Measurements from ENCODE around the gene CACNA1B. TPM values are rescaled to one million over a fixed set of nuclear protein-coding genes. Genes with fewer than 3 reads are reported as not detected.

The CACNA1B gene
- total RNA-seq, 1 experiment from 2014 or later: 1.7 TPM

DNA sequence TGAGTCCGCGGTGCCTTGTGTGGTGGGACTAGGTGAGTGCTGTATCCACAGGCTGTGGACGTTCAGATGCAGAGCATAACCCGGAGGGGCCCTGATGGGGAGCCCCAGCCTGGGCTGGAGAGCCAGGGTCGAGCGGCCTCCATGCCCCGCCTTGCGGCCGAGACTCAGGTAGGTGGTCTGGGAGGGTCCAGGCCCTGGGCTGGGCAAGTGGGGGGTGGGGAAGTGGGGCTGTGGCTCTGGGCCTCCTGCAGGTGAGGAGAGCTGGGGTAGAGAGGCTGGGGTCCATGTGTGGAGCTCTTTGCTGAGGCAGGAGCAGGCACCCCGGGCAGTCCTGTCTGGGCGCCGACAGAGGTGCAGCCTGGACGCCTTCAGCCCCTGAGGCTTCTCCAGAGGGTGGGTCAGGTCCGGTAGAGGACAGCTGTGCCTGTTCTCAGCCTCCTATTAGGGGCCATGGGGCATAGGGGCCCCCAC, 241.1 kb downstream of the CACNA1B start:
- Histone ChIP-seq H3K4me3 (replicated peaks in 1 of 2; ENCODE audit: low read depth in 1 of 2, low read length in 2 of 2) (no peak overlapping the region), H3K27me3 (ENCODE audit: insufficient read depth, low read length) (no peaks in the 10 kb centered on the region), H3K27ac (ENCODE audit: low read depth, low read length) (no peak overlapping the region), H3K9me2 (ENCODE audit: insufficient read depth) (no peaks in the 10 kb centered on the region), H4K20me1 (ENCODE audit: insufficient read depth) (no peaks in the 10 kb centered on the region), H3K9me3 (ENCODE audit: control insufficient read depth in 1 of 2, insufficient read depth in 1 of 2, low read depth in 1 of 2, low read length in 2 of 2) (no peaks in the 10 kb centered on the region), H3K4me1 (ENCODE audit: control insufficient read depth in 1 of 2, insufficient read depth in 2 of 2, low read length in 2 of 2) (no peaks in the 10 kb centered on the region), H3K4me2 (ENCODE audit: low read length) (no peak overlapping the region), H2AFZ (ENCODE audit: low read depth, low read length, poor library complexity, severe bottlenecking) (no peak overlapping the region), H3K9ac (ENCODE audit: low read length) (no peak overlapping the region), H3K36me3 (ENCODE audit: control insufficient read depth in 1 of 2, insufficient read depth in 2 of 2, low read length in 2 of 2) (no peaks in the 10 kb centered on the region), H3K79me2 (ENCODE audit: insufficient read depth, low read length) (no peaks in the 10 kb centered on the region)
- no peak for DNase-seq (ENCODE audit: low read depth, low spot score)
- POLR2A ChIA-PET: no interaction called here
- BruUV-seq (replicated peaks): no TSS peak
- CTCF ChIA-PET: no interaction called here
- RAD21 ChIA-PET (ENCODE audit: low non-redundant PET in 1 of 2, low total read pairs in 2 of 2, uncharacterized antibody in 2 of 2, unreplicated experiment in 2 of 2): no interaction called here
- intact Hi-C loops (cut with micrococcal nuclease): no loop called here
- no peak for TF ChIP-seq SIN3A (IDR thresholded peaks at IDR 0.05; ENCODE audit: low read depth)
- TF ChIP-seq, protein P1, sequence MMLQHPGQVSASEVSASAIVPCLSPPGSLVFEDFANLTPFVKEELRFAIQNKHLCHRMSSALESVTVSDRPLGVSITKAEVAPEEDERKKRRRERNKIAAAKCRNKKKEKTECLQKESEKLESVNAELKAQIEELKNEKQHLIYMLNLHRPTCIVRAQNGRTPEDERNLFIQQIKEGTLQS (IDR thresholded peaks at IDR 0.05): no peak
- no peak for TF ChIP-seq RAD21 (IDR thresholded peaks at IDR 0.05; ENCODE audit: low read depth)
- no peak for TF ChIP-seq EZH2phosphoT487 (IDR thresholded peaks at IDR 0.05; ENCODE audit: borderline replicate concordance)
- TF ChIP-seq ELF1 (IDR thresholded peaks at IDR 0.05; ENCODE audit: borderline replicate concordance, low read depth): no peak
- no peak for TF ChIP-seq FOSL1 (IDR thresholded peaks at IDR 0.05; ENCODE audit: low read depth)
- ATAC-seq: no peak

DNA sequence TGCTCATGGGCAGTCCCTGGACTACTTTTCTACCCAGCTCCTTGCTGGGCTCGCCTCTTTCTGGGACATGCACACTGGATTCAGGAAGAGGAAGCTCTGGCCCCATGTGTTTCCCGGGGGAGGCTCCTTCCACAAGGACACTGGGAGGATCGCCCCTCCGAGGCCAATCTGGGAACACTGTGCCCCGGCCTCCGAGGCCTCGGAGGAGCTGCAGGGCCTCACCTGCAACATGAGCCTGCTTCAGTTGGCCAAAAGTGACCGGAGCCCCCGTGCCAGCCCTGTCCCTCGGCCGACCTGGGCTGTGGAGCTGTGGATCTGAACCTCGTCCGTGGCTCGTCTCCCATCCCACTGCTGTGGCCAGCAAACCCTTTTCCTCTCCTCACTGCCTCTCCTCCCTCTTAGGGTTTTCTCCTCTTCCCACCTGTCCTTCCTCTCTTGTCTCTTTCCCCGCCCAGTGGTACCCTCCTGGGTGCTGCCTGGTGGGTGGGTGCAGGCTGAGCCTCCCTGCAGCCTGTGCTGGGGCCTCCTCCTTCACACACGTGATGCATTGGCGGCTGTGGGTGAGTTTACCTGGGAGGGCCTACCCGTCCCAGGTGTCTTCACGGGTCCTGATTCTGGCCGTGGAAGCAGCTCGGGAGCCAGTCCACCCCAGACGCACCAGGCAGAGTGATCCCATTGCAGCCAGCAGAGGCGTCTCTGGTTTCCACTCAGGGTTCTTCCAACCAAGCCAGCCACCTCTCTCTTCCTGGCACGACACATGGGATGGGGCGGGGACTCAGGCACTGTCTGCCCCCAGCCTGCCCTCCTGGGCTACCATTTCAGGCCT, 241.8 kb downstream of the CACNA1B start:
- BruUV-seq (replicated peaks): no TSS peak
- RAD21 ChIA-PET (ENCODE audit: low non-redundant PET in 1 of 2, low total read pairs in 2 of 2, uncharacterized antibody in 2 of 2, unreplicated experiment in 2 of 2): no interaction called here
- H2AFZ ChIP-seq (ENCODE audit: low read depth, low read length, poor library complexity, severe bottlenecking): no peak overlapping the region
- H3K27me3 ChIP-seq (ENCODE audit: insufficient read depth, low read length): no peaks in the 10 kb centered on the region
- H3K4me3 ChIP-seq (replicated peaks in 1 of 2; ENCODE audit: low read depth in 1 of 2, low read length in 2 of 2): no peak overlapping the region
- H3K27ac ChIP-seq (ENCODE audit: low read depth, low read length): no peak overlapping the region
- intact Hi-C loops (cut with micrococcal nuclease): no loop called here
- CTCF ChIA-PET: no interaction called here
- POLR2A ChIA-PET: no interaction called here
- H3K79me2 ChIP-seq (ENCODE audit: insufficient read depth, low read length): no peaks in the 10 kb centered on the region
- no peak overlapping the region for H3K9ac ChIP-seq (ENCODE audit: low read length)
- no peak for DNase-seq (ENCODE audit: low read depth, low spot score)
- no peaks in the 10 kb centered on the region for H3K9me3 ChIP-seq (ENCODE audit: control insufficient read depth in 1 of 2, insufficient read depth in 1 of 2, low read depth in 1 of 2, low read length in 2 of 2)
- H3K9me2 ChIP-seq (ENCODE audit: insufficient read depth): no peaks in the 10 kb centered on the region
- no peak for ATAC-seq
- H3K4me1 ChIP-seq (ENCODE audit: control insufficient read depth in 1 of 2, insufficient read depth in 2 of 2, low read length in 2 of 2): no peaks in the 10 kb centered on the region
- TF ChIP-seq, protein P2, sequence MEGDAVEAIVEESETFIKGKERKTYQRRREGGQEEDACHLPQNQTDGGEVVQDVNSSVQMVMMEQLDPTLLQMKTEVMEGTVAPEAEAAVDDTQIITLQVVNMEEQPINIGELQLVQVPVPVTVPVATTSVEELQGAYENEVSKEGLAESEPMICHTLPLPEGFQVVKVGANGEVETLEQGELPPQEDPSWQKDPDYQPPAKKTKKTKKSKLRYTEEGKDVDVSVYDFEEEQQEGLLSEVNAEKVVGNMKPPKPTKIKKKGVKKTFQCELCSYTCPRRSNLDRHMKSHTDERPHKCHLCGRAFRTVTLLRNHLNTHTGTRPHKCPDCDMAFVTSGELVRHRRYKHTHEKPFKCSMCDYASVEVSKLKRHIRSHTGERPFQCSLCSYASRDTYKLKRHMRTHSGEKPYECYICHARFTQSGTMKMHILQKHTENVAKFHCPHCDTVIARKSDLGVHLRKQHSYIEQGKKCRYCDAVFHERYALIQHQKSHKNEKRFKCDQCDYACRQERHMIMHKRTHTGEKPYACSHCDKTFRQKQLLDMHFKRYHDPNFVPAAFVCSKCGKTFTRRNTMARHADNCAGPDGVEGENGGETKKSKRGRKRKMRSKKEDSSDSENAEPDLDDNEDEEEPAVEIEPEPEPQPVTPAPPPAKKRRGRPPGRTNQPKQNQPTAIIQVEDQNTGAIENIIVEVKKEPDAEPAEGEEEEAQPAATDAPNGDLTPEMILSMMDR (IDR thresholded peaks at IDR 0.05 in 2 of 3, conservative IDR thresholded peaks at IDR 0.05 in 1 of 3; ENCODE audit: borderline replicate concordance in 1 of 3, insufficient read depth in 1 of 3, low read depth in 2 of 3, low read length in 2 of 3): no peak
- no peak for TF ChIP-seq EZH2phosphoT487 (IDR thresholded peaks at IDR 0.05; ENCODE audit: borderline replicate concordance)
- TF ChIP-seq SRF (IDR thresholded peaks at IDR 0.05; ENCODE audit: low read depth): no peak
- no peak for TF ChIP-seq ZNF274 (IDR thresholded peaks at IDR 0.05; ENCODE audit: low read depth, low read length)
- TF ChIP-seq, protein P1 (IDR thresholded peaks at IDR 0.05): no peak
- no peak for TF ChIP-seq CBX3 (IDR thresholded peaks at IDR 0.05; ENCODE audit: low read depth)
- no peak for TF ChIP-seq FOSL1 (IDR thresholded peaks at IDR 0.05; ENCODE audit: low read depth)
- TF ChIP-seq SIN3A (IDR thresholded peaks at IDR 0.05; ENCODE audit: low read depth): no peak
- H3K4me2 ChIP-seq (ENCODE audit: low read length): no peak overlapping the region
- no peaks in the 10 kb centered on the region for H4K20me1 ChIP-seq (ENCODE audit: insufficient read depth)
- no peaks in the 10 kb centered on the region for H3K36me3 ChIP-seq (ENCODE audit: control insufficient read depth in 1 of 2, insufficient read depth in 2 of 2, low read length in 2 of 2)
